Measurements from ENCODE around the gene PTPRM.
A peak's percentile ranks its signal among the peaks of the same experiment; 100 is the strongest.

The PTPRM gene

GRCh38 chr18:8409151-8409550 is 842.0 kb downstream of the PTPRM start:
- no peak overlapping the region for H3K4me3 Mint-ChIP-seq

GRCh38 chr18:8411492-8411891 is 844.4 kb downstream of the PTPRM start:
- Mint-ChIP-seq H3K4me3 (no peak overlapping the region), H3K36me3 (ENCODE audit: low read depth) (no peaks in the 10 kb centered on the region), H3K9me3 (peaks cover 21% of the 10 kb centered on the region), H3K4me1 (no peaks in the 10 kb centered on the region), H3K27ac (no peak overlapping the region), H3K27me3 (peaks cover 2% of the 10 kb centered on the region)
- no peak for ATAC-seq
- no peak for DNase-seq

More at GRCh38 chr18:8409151-8409550, 842.0 kb downstream of the PTPRM start:
- H3K9me3 Mint-ChIP-seq = peaks cover 21% of the 10 kb centered on the region
- H3K27me3 Mint-ChIP-seq = no peaks in the 10 kb centered on the region
- DNase-seq = no peak
- no peak for ATAC-seq
- no peak overlapping the region for H3K27ac Mint-ChIP-seq
- H3K4me1 Mint-ChIP-seq = no peaks in the 10 kb centered on the region
- no peaks in the 10 kb centered on the region for H3K36me3 Mint-ChIP-seq (ENCODE audit: low read depth)

GRCh38 chr18:8412117-8412516 is 845.0 kb downstream of the PTPRM start:
- Mint-ChIP-seq H3K36me3 (ENCODE audit: low read depth) (no peaks in the 10 kb centered on the region), H3K9me3 (peaks cover 21% of the 10 kb centered on the region), H3K27me3 (peaks cover 2% of the 10 kb centered on the region), H3K4me3 (no peak overlapping the region), H3K4me1 (no peaks in the 10 kb centered on the region), H3K27ac (no peak overlapping the region)
- DNase-seq (no peak), ATAC-seq (no peak)

GRCh38 chr18:8413189-8413588 is 846.1 kb downstream of the PTPRM start:
- no peaks in the 10 kb centered on the region for H3K4me1 Mint-ChIP-seq
- no peaks in the 10 kb centered on the region for H3K36me3 Mint-ChIP-seq (ENCODE audit: low read depth)
- peaks cover 21% of the 10 kb centered on the region for H3K9me3 Mint-ChIP-seq
- no peak overlapping the region for H3K4me3 Mint-ChIP-seq
- DNase-seq (no peak), ATAC-seq (no peak)
- no peak overlapping the region for H3K27ac Mint-ChIP-seq
- peaks cover 2% of the 10 kb centered on the region for H3K27me3 Mint-ChIP-seq

- H3K9me3 Mint-ChIP-seq = peaks cover 21% of the 10 kb centered on the region
- no peaks in the 10 kb centered on the region for H3K4me1 Mint-ChIP-seq
- no peaks in the 10 kb centered on the region for H3K36me3 Mint-ChIP-seq (ENCODE audit: low read depth)
- H3K4me3 Mint-ChIP-seq = no peak overlapping the region
- DNase-seq (no peak), ATAC-seq (no peak)
- peaks cover 2% of the 10 kb centered on the region for H3K27me3 Mint-ChIP-seq
- H3K27ac Mint-ChIP-seq = no peak overlapping the region
Observed at GRCh38 chr18:8413751-8414150, 846.6 kb downstream of the PTPRM start.

DNA sequence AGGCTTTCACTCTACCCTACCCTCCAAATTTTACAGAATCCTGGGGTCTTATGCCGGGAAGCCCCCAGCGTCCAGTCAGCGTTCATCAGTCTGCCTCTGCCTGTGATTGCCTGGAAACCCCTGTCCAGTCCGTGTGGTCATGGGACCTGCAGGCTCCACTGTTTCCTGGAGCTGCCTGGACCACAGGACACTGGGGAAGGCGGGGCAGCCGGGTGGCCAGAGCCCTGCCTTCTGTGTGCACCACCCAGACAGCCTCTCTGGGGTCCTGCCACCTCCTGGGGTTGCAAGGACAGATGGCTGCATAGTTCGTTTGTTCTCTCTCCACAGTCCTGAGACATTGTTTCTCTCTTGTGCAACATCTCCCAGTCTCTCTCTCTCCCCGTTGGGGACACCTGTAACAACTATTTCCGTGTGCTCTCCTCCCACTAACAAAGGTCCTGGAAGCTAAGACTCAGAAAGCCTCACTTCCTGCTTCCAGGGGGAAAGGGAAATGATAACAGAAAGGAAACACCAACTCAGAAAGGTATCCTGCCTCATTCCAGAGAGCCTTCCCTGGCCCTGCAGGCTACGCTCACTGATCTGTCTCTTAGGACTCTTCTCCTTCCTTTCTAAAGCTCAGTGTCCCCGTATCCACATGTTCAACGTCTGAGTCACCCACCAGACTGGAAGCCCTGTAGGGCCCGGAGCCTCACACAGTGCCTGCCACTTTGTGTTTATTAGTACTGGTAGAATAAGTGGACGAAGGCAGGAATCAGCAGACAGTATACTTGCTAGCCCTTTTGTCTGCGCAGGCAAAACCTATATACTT is 849.3 kb downstream of the PTPRM start:
- H3K27ac Mint-ChIP-seq = no peak overlapping the region
- H3K4me1 Mint-ChIP-seq = no peaks in the 10 kb centered on the region
- H3K4me3 Mint-ChIP-seq = no peak overlapping the region
- peaks cover 4% of the 10 kb centered on the region for H3K9me3 Mint-ChIP-seq
- H3K27me3 Mint-ChIP-seq = peaks cover 2% of the 10 kb centered on the region
- DNase-seq (no peak), ATAC-seq (no peak)
- H3K36me3 Mint-ChIP-seq (ENCODE audit: low read depth) = no peaks in the 10 kb centered on the region

DNA sequence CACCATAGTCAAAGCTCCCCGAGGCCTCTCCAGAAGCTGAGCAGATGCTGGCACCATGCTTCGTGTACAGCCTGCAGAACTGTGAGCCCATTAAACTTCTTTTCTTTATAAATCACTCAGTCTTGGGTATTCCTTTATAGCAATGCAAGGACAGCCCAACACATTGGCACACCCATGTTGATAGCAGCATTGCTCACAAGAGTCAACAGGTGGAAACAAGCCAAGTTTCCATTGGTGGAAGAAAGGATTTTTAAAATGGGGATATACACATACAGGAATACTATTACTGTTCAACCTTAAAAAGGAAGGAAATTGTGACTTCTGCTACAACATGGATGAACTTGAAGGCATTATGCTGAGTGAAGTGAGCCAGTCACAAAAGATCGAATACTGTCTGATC is 855.3 kb downstream of the PTPRM start:
- no peaks in the 10 kb centered on the region for H3K36me3 Mint-ChIP-seq (ENCODE audit: low read depth)
- H3K27ac Mint-ChIP-seq = no peak overlapping the region
- H3K4me1 Mint-ChIP-seq = no peaks in the 10 kb centered on the region
- H3K4me3 Mint-ChIP-seq = no peak overlapping the region
- H3K27me3 Mint-ChIP-seq = no peaks in the 10 kb centered on the region
- no peaks in the 10 kb centered on the region for H3K9me3 Mint-ChIP-seq
- DNase-seq = no peak
- ATAC-seq = no peak

DNA sequence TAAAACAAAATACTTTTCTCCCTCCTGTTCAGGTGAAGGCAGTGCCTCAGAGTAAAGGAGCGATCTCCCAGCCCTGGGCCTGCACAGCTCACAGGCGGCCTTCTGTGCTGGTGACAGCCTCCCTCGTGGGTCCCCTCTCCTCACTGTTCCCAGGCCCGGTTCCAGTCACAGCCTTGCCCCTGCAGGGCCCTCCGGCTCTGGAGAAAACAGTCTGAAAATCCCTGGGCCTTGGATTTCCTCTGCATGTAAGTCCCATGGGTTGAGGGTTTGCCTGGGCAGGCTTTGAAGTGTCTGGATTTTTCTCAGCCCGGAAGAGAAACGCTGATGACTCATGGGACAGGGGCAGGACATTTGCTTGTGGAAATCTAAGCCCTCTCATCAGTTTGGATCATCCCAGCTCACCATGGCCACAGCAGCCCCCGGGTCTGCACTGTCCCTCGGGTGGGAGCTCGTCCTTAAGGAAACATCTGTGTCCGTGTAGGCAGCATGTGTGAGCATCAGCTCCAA is 856.0 kb downstream of the PTPRM start:
- ATAC-seq = no peak
- no peak for DNase-seq
- Mint-ChIP-seq H3K4me3 (no peak overlapping the region), H3K27me3 (no peaks in the 10 kb centered on the region), H3K36me3 (ENCODE audit: low read depth) (no peaks in the 10 kb centered on the region), H3K9me3 (no peaks in the 10 kb centered on the region), H3K27ac (no peak overlapping the region), H3K4me1 (no peaks in the 10 kb centered on the region)

DNA sequence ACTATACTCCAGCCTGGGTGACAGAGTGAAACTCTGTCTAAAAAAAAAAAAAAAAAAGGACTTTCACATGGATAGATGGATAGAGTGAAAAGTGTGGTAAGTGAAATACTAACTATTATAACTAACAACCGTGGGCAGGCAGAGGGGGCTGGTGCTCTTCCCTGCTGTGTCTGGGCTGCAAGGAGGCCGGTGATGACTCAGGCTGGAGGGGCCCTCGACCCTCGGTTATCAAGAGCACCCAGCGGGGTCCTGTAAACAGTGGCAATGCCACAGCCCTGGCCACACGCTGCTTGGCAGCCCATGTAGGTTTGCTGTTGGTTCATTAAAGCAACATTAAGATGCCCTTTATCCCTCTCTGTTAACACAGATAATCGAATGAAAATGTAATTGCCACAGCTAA is 857.4 kb downstream of the PTPRM start:
- no peak for ATAC-seq
- Mint-ChIP-seq H3K9me3 (no peaks in the 10 kb centered on the region), H3K36me3 (ENCODE audit: low read depth) (no peaks in the 10 kb centered on the region), H3K4me3 (no peak overlapping the region), H3K4me1 (no peaks in the 10 kb centered on the region), H3K27ac (no peak overlapping the region), H3K27me3 (no peaks in the 10 kb centered on the region)
- no peak for DNase-seq

- H3K27ac Mint-ChIP-seq = no peak overlapping the region
- no peaks in the 10 kb centered on the region for H3K36me3 Mint-ChIP-seq (ENCODE audit: low read depth)
- DNase-seq (no peak), ATAC-seq (no peak)
- no peaks in the 10 kb centered on the region for H3K27me3 Mint-ChIP-seq
- H3K9me3 Mint-ChIP-seq = no peaks in the 10 kb centered on the region
- H3K4me1 Mint-ChIP-seq = no peaks in the 10 kb centered on the region
- H3K4me3 Mint-ChIP-seq = no peak overlapping the region
Observed at GRCh38 chr18:8424917-8425725, 858.0 kb downstream of the PTPRM start.

DNA sequence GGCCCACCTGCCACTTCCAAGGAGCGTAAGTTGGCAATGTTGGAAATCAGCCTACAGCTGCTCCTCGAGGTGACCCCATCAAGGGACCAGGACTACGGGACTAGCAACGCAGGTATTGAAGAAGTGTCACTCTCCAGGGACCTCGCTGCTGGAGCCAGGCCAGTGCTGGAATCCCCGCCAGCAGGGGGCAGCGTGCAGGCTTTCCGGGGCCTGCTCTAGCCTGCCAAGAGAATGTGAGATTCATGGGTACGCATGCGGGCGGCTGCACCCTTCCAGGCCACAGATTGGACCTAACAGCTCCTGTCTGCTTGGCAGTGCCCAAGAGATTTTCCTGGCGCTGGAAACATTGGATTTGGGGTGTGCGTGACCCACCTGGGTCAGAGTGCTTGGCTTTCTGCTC is 859.3 kb downstream of the PTPRM start:
- ATAC-seq = no peak
- DNase-seq = peak; percentile 10
- Mint-ChIP-seq H3K4me1 (no peaks in the 10 kb centered on the region), H3K27me3 (no peaks in the 10 kb centered on the region), H3K36me3 (ENCODE audit: low read depth) (no peaks in the 10 kb centered on the region), H3K9me3 (no peaks in the 10 kb centered on the region), H3K27ac (no peak overlapping the region), H3K4me3 (no peak overlapping the region)

DNA sequence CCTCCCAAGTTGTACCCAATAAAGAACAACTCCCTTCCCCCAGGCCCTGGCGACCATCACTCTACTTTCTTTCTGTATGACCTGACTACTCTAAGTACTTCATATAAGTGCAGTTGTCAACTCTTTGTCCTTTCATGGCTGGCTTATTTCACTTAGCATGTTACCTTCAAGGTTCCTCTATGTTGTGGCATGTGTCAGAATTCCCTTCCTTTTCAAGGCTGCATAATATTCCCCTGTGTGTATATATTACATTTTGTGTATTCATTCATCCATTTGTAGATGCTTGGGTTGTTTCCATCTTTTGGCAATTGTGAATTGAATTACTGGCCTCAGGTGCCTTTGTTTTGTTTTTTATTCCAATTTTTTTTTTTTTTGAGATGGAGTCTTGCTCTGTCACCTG is 860.2 kb downstream of the PTPRM start:
- Mint-ChIP-seq H3K36me3 (ENCODE audit: low read depth) (no peaks in the 10 kb centered on the region), H3K27me3 (no peaks in the 10 kb centered on the region)

DNA sequence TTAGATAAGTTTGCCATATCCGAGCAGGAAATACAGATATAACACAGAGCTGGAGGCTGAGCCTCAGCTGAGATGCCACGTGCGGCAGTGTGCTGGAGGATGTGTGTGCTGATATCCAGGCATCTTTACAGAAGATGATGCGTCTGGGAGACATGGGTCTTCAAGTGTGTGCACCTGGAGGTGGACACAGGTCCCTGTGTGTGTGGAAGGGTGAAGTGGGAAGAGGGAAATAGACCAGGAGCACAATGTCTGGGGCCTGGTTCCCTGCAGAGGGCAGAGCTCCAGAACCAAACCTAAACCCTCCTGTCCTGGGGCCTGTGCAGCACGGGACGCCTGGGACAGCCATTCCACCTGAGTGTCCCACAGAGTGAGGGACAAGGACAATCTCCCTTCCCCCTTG is 861.8 kb downstream of the PTPRM start:
- no peak overlapping the region for H3K4me3 Mint-ChIP-seq
- H3K9me3 Mint-ChIP-seq = no peaks in the 10 kb centered on the region
- no peak for ATAC-seq
- no peak overlapping the region for H3K27ac Mint-ChIP-seq
- no peaks in the 10 kb centered on the region for H3K4me1 Mint-ChIP-seq
- no peaks in the 10 kb centered on the region for H3K27me3 Mint-ChIP-seq
- no peaks in the 10 kb centered on the region for H3K36me3 Mint-ChIP-seq (ENCODE audit: low read depth)
- no peak for DNase-seq

More for the DNA sequence above, 860.2 kb downstream of the PTPRM start:
- DNase-seq (no peak), ATAC-seq (no peak)
- Mint-ChIP-seq H3K27ac (no peak overlapping the region), H3K4me1 (no peaks in the 10 kb centered on the region), H3K4me3 (no peak overlapping the region), H3K9me3 (no peaks in the 10 kb centered on the region)

DNA sequence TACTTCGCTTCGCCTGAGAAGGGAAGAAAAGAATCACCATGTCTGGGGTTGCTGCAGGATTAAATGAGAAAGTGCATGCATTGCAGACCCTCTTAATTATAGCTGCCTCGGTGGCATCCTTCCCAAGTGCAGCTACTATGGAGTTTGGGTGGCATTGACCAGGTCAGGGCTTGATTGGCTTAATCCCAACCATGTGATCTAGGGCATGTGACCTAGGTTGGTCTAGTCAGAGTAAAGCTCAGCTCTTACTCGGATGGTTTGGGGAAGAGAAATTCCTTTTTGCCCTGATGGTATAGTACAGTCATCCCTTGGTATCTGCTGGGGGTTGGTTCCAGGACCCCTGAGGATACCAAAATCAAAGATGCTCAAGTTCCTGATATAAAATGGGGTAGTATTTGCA is 863.9 kb downstream of the PTPRM start:
- no peaks in the 10 kb centered on the region for H3K9me3 Mint-ChIP-seq
- no peak for DNase-seq
- ATAC-seq = no peak
- H3K27me3 Mint-ChIP-seq = no peaks in the 10 kb centered on the region
- H3K4me1 Mint-ChIP-seq = no peaks in the 10 kb centered on the region
- H3K36me3 Mint-ChIP-seq (ENCODE audit: low read depth) = no peaks in the 10 kb centered on the region
- no peak overlapping the region for H3K27ac Mint-ChIP-seq
- H3K4me3 Mint-ChIP-seq = no peak overlapping the region

DNA sequence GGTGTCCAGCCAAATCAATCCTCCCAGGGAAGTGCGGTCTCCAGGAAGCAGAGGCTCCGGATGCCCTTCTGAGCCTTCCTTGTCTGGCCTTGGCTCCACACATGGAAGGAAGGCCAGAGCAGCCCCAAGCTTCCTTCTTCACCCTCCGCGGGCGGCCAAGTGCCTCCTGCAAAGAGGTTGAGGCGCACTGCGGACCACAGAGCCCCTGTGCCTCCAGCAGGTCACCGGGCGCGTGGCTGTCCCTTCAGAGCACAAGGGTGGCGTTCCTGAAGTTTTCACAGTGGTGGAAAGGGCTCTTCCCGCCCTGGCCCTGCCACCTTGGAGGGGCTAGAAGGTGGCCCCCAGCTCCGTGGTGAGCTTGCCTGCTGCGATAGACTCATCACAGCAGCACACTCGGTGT is 866.2 kb downstream of the PTPRM start:
- DNase-seq (no peak), ATAC-seq (no peak)
- Mint-ChIP-seq H3K4me1 (no peaks in the 10 kb centered on the region), H3K9me3 (no peaks in the 10 kb centered on the region), H3K27me3 (no peaks in the 10 kb centered on the region), H3K36me3 (ENCODE audit: low read depth) (no peaks in the 10 kb centered on the region), H3K4me3 (no peak overlapping the region), H3K27ac (no peak overlapping the region)

Measured in activated naive CD8-positive, alpha-beta T cell treated with anti-CD3 and anti-CD28 coated beads, Interleukin-2, amount 50 U/mL, for 24 hours (primary cell).